CD4-positive, alpha-beta memory T cell (primary cell): Measurements from ENCODE around the gene ATP1A2. TPM values are rescaled to one million over a fixed set of nuclear protein-coding genes. Genes with fewer than 3 reads are reported as not detected.

ENCODE experiments used
- CTCF ChIA-PET: fragments of 350-600 bp; sonication (Branson Sonifier 250); formaldehyde crosslinking; loops from one replicate; lab custom pipeline; 2021; ENCODE audit warnings: inconsistent platforms; ENCODE audit not compliant: partially characterized antibody; lab: Charles Lee
- POLR2A ChIA-PET: fragments of 350-600 bp; sonication (Branson Sonifier 250); formaldehyde crosslinking; loops from one replicate; lab custom pipeline; 2021; ENCODE audit not compliant: partially characterized antibody; lab: Charles Lee
- DNase-seq, 5 donors: peaks; one replicate each; pipeline versions ENCODE4 v3.0.0 to v3.0.0-alpha.2; 2020 to 2022; ENCODE audit warnings: mixed read lengths in 1 of 5
- H3K27ac ChIP-seq: one replicate; pipeline ENCODE4 v1.7.0; 2013; ENCODE audit warnings: low read depth, low read length
- H3K27me3 ChIP-seq: 2 replicates; pipeline ENCODE4 v1.7.0; 2013; ENCODE audit warnings: mild to moderate bottlenecking, low read length, moderate library complexity; ENCODE audit not compliant: insufficient read depth
- H3K36me3 ChIP-seq: 2 replicates; pipeline ENCODE4 v1.7.0; 2013; ENCODE audit warnings: mild to moderate bottlenecking, low read length, moderate library complexity; ENCODE audit not compliant: insufficient read depth
- H3K4me1 ChIP-seq: 2 replicates; pipeline ENCODE4 v1.7.0; 2013; ENCODE audit warnings: mild to moderate bottlenecking, low read length, moderate library complexity; ENCODE audit not compliant: insufficient read depth
- H3K4me3 ChIP-seq, 2 donors: one replicate each; pipeline ENCODE4 v1.7.0; 2013; ENCODE audit warnings: low read length in 2 of 2, mild to moderate bottlenecking in 1 of 2
- H3K9me3 ChIP-seq, 2 donors: one replicate each; pipeline ENCODE4 v1.7.0; 2013; ENCODE audit warnings: low read length in 2 of 2, control low read depth in 1 of 2; ENCODE audit not compliant: control insufficient read depth in 1 of 2
- H3K27ac Mint-ChIP-seq, 7 donors: one replicate each; pipeline ENCODE4 v1.8.0; 2020 to 2021; ENCODE audit warnings: mixed read lengths in 7 of 7, mild to moderate bottlenecking in 6 of 7, inconsistent platforms in 3 of 7, moderate library complexity in 3 of 7
- H3K27me3 Mint-ChIP-seq, 2 donors: one replicate each; pipeline ENCODE4 v1.8.0; 2020 to 2021; ENCODE audit warnings: mixed read lengths in 2 of 2
- H3K36me3 Mint-ChIP-seq, 2 donors: one replicate each; pipeline ENCODE4 v1.8.0; 2020 to 2021; ENCODE audit warnings: mixed read lengths in 2 of 2, inconsistent platforms in 1 of 2, mild to moderate bottlenecking in 1 of 2
- H3K4me1 Mint-ChIP-seq, 4 donors: one replicate each; pipeline ENCODE4 v1.8.0; 2020 to 2021; ENCODE audit warnings: mixed read lengths in 4 of 4, mild to moderate bottlenecking in 1 of 4
- H3K4me3 Mint-ChIP-seq, 8 donors: one replicate each; pipeline ENCODE4 v1.8.0; 2020 to 2021; ENCODE audit warnings: mixed read lengths in 8 of 8, mild to moderate bottlenecking in 7 of 8, moderate library complexity in 6 of 8, inconsistent platforms in 3 of 8
- H3K9me3 Mint-ChIP-seq, 8 donors: one replicate each; pipeline ENCODE4 v1.8.0; 2020 to 2021; ENCODE audit warnings: mixed read lengths in 8 of 8, mild to moderate bottlenecking in 5 of 8, inconsistent platforms in 3 of 8, moderate library complexity in 1 of 8
- intact Hi-C: fragments of 100-400 bp; cut with micrococcal nuclease; formaldehyde crosslinking; loops from one replicate; pipeline ENCODE4 v1.15.1; 2023
- polyA plus RNA-seq, 2 donors: library from polyadenylated mRNA; unstranded; fragments of 300-500 nt; fragmentation: Illumina TruSeq; gene quantifications; one replicate each; pipeline ENCODE4 v1.2.3, GENCODE V29; 2021
- total RNA-seq, 2 experiments: library from RNA; stranded (reverse); gene quantifications; one replicate each; pipeline ENCODE4 v1.2.3, GENCODE V29; 2021

Gene ATP1A2
- total and polyA plus RNA-seq, 4 experiments from 2014 or later, result not detected

DNA sequence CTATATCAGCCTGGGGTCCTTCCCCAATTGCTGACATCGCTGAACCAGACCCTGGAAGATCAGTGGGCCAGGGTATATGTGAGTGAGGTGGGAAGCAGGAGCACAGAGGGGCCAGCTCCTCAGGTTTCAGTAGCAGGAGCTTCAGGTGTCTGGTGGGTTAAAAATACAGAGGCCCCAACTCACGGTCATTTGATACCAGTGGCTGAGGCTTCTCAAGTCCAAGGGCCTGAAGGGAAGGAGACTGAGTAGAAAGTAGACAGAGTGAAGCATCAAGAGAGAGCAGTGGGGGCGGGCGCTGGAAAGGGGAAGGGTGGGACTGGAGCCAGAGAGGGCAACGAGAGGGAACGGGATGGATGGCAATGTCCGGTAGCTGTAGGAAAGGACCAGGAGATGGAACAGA lies 72.8 kb downstream of the ATP1A2 start:
- POLR2A ChIA-PET, result no interaction called here
- H3K36me3 ChIP-seq, result no peaks in the 10 kb centered on the region
- no peak overlapping the region for H3K27ac ChIP-seq
- no peaks in the 10 kb centered on the region for H3K9me3 ChIP-seq
- peaks cover 8% of the 10 kb centered on the region for H3K4me1 ChIP-seq
- no peaks in the 10 kb centered on the region for H3K27me3 ChIP-seq
- H3K4me3 ChIP-seq, result no peak overlapping the region
- peak overlapping the region in 2 of 7 donors; percentile 20 to 50 for H3K27ac Mint-ChIP-seq
- CTCF ChIA-PET, result interaction anchor here (0.7 to 8.9 kb wide), 6 partner anchors 12 to 188 kb away, joined by 3 to 177 read pairs (median 4); no protein-coding TSS in a partner anchor
- intact Hi-C loops, result no loop called here
- H3K4me3 Mint-ChIP-seq, result peak overlapping the region in 1 of 8 donors; percentile 2
- no peak for DNase-seq
- H3K4me1 Mint-ChIP-seq, result no peaks in the 10 kb centered on the region
- no peaks in the 10 kb centered on the region for H3K9me3 Mint-ChIP-seq
- H3K36me3 Mint-ChIP-seq, result no peaks in the 10 kb centered on the region
- H3K27me3 Mint-ChIP-seq, result peaks cover 2 to 10% of the 10 kb centered on the region in 2 donors

- CTCF ChIA-PET, result interaction anchor here (1.0 to 8.9 kb wide), 8 partner anchors 9 to 189 kb away, joined by 3 to 177 read pairs (median 5); no protein-coding TSS in a partner anchor
- Histone ChIP-seq H3K36me3 (no peaks in the 10 kb centered on the region), H3K4me1 (peaks cover 9% of the 10 kb centered on the region), H3K27ac (no peak within 1 kb of the TSS), H3K4me3 (no peak within 1 kb of the TSS), H3K9me3 (no peaks in the 10 kb centered on the region), H3K27me3 (no peaks in the 10 kb centered on the region)
- no peaks in the 10 kb centered on the region for H3K36me3 Mint-ChIP-seq
- intact Hi-C loops, result loop anchor here (10.0 kb wide), 1 partner anchor 415 kb away; no protein-coding TSS in a partner anchor
- no peaks in the 10 kb centered on the region for H3K4me1 Mint-ChIP-seq
- no peak for DNase-seq
- H3K27ac Mint-ChIP-seq, result peak within 1 kb of the TSS in 1 of 7 donors; percentile 10
- POLR2A ChIA-PET, result no interaction called here
- H3K27me3 Mint-ChIP-seq, result peaks cover 2 to 9% of the 10 kb centered on the region in 2 donors
- no peaks in the 10 kb centered on the region for H3K9me3 Mint-ChIP-seq
- H3K4me3 Mint-ChIP-seq, result no peak within 1 kb of the TSS
These were observed 74.4 kb downstream of the ATP1A2 start, which contains the start of gene CASQ1 for GRCh38 chr1:160189649-160190625. TSS of gene CASQ1 (plus strand) at chr1:160190575. CDS start at chr1:160190752, 177 bp downstream.

DNA sequence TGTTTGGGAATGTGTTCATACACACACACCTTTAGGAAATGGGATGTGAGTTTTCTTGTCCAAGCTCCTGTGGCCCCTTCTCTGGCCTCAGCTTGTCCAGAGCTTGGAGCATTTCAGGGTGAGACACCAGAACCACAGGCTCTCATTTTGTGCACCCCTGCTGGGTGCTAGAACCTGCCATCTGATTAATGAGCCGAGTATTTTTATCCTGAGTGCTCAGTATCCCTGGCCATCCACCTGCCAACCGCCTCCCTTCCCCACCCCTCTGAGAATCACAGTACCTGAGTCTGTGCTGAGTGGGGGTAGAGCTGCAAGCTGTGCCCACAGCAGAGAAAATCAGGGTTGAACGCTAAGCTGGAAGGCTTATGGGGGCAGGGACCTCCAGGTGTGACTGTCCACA lies 76.2 kb downstream of the ATP1A2 start:
- POLR2A ChIA-PET, result interaction anchor here (1.3 to 1.5 kb wide), 2 partner anchors 13 to 100 kb away, joined by 4 to 6 read pairs; partner anchors contain the start of gene PEA15
- no peaks in the 10 kb centered on the region for H3K4me1 Mint-ChIP-seq
- H3K36me3 Mint-ChIP-seq, result no peaks in the 10 kb centered on the region
- intact Hi-C loops, result loop anchor here (10.0 kb wide), 1 partner anchor 413 kb away; no protein-coding TSS in a partner anchor
- DNase-seq, result no peak
- CTCF ChIA-PET, result interaction anchor here (1.0 to 8.9 kb wide), 11 partner anchors 10 to 584 kb away, joined by 3 to 177 read pairs (median 3); no protein-coding TSS in a partner anchor
- Histone ChIP-seq H3K27ac (no peak overlapping the region), H3K27me3 (no peaks in the 10 kb centered on the region), H3K4me3 (no peak overlapping the region), H3K36me3 (no peaks in the 10 kb centered on the region), H3K9me3 (no peaks in the 10 kb centered on the region), H3K4me1 (peaks cover 9% of the 10 kb centered on the region)
- H3K27me3 Mint-ChIP-seq, result peaks cover 2 to 5% of the 10 kb centered on the region in 2 donors
- no peak overlapping the region for H3K4me3 Mint-ChIP-seq
- peak overlapping the region in 1 of 7 donors; percentile 43 for H3K27ac Mint-ChIP-seq
- no peaks in the 10 kb centered on the region for H3K9me3 Mint-ChIP-seq

DNA sequence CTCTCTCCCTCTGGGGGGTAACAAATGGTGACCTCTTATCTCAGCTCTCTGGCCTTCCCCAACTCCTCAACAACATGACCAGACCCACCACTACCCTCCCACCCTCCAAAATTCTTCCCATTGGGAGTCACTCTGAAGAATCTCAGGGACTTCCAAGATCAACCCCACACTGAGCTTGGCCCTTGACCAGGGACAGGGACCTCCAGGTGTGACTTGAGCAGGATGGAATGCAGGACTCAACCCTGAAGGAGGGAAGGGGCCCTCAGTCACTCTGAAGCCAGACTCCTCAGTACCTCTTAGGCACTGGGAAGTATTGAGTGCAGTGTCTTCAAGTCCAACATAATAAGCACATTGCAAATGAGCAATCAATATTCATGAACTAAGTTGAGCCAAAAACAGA lies 76.7 kb downstream of the ATP1A2 start:
- Histone ChIP-seq H3K9me3 (no peaks in the 10 kb centered on the region), H3K27me3 (no peaks in the 10 kb centered on the region), H3K4me3 (no peak overlapping the region), H3K36me3 (no peaks in the 10 kb centered on the region), H3K4me1 (peaks cover 9% of the 10 kb centered on the region), H3K27ac (no peak overlapping the region)
- Mint-ChIP-seq H3K27me3 (peaks cover 2 to 5% of the 10 kb centered on the region in 2 donors), H3K36me3 (no peaks in the 10 kb centered on the region), H3K4me3 (no peak overlapping the region), H3K4me1 (no peaks in the 10 kb centered on the region), H3K27ac (peak overlapping the region in 1 of 7 donors; percentile 46), H3K9me3 (no peaks in the 10 kb centered on the region)
- ChIA-PET CTCF (interaction anchor here (1.2 to 8.9 kb wide), 9 partner anchors 9 to 584 kb away, joined by 3 to 177 read pairs (median 9); no protein-coding TSS in a partner anchor), POLR2A (interaction anchor here (1.3 to 1.5 kb wide), 2 partner anchors 13 to 99 kb away, joined by 4 to 6 read pairs; partner anchors contain the start of gene PEA15)
- intact Hi-C loops, result loop anchor here (10.0 kb wide), 1 partner anchor 413 kb away; no protein-coding TSS in a partner anchor
- DNase-seq, result no peak

Other genes starting within 250 kb of the ATP1A2 start
- under 1 TPM in 1 of 2 experiments, not detected in 1; 0.67 TPM for gene CFAP45, start 215.6 kb upstream of the ATP1A2 start, total RNA-seq
- under 1 TPM; 0.15 to 0.52 TPM for gene CFAP45, start 215.6 kb upstream of the ATP1A2 start, polyA plus RNA-seq
- gene TAGLN2, start 190.3 kb upstream of the ATP1A2 start, total RNA-seq, result 100 to 1,000 TPM; 196 to 207 TPM
- 1,000 to 10,000 TPM; 1,014 to 1,289 TPM for gene TAGLN2, start 190.3 kb upstream of the ATP1A2 start, polyA plus RNA-seq
- gene IGSF9, start 170.1 kb upstream of the ATP1A2 start, total RNA-seq, result not detected
- gene IGSF9, start 170.1 kb upstream of the ATP1A2 start, polyA plus RNA-seq, result not detected
- not detected for gene SLAMF9, start 161.5 kb upstream of the ATP1A2 start, total RNA-seq
- not detected for gene SLAMF9, start 161.5 kb upstream of the ATP1A2 start, polyA plus RNA-seq
- 10 to 100 TPM; 11.7 to 12.3 TPM for gene PIGM, start 83.8 kb upstream of the ATP1A2 start, total RNA-seq
- gene PIGM, start 83.8 kb upstream of the ATP1A2 start, polyA plus RNA-seq, result 1 to 10 TPM; 2.9 to 3.5 TPM
- not detected for gene KCNJ10, start 45.6 kb upstream of the ATP1A2 start, total RNA-seq
- under 1 TPM in 1 of 2 donors, not detected in 1; 0.08 TPM for gene KCNJ10, start 45.6 kb upstream of the ATP1A2 start, polyA plus RNA-seq
- gene KCNJ9, start 34.2 kb upstream of the ATP1A2 start, total RNA-seq, result not detected
- gene KCNJ9, start 34.2 kb upstream of the ATP1A2 start, polyA plus RNA-seq, result not detected
- 10 to 100 TPM; 48.8 to 51.2 TPM for gene IGSF8, start 17.1 kb upstream of the ATP1A2 start, total RNA-seq
- 10 to 100 TPM; 36.8 to 46.9 TPM for gene IGSF8, start 17.1 kb upstream of the ATP1A2 start, polyA plus RNA-seq
- not detected for gene ATP1A4, start 35.8 kb downstream of the ATP1A2 start, total RNA-seq
- gene ATP1A4, start 35.8 kb downstream of the ATP1A2 start, polyA plus RNA-seq, result not detected
- not detected for gene CASQ1, start 74.8 kb downstream of the ATP1A2 start, total RNA-seq
- not detected for gene CASQ1, start 74.8 kb downstream of the ATP1A2 start, polyA plus RNA-seq
- gene PEA15, start 89.6 kb downstream of the ATP1A2 start, total RNA-seq, result 10 to 100 TPM; 23.1 to 25.1 TPM
- 10 to 100 TPM in 1 of 2 donors, 1 to 10 TPM in 1; 7.6 to 10.0 TPM for gene PEA15, start 89.6 kb downstream of the ATP1A2 start, polyA plus RNA-seq
- gene DCAF8, start 146.8 kb downstream of the ATP1A2 start, total RNA-seq, result 100 to 1,000 TPM; 211 to 223 TPM
- 10 to 100 TPM; 57.5 to 67.8 TPM for gene DCAF8, start 146.8 kb downstream of the ATP1A2 start, polyA plus RNA-seq
- gene PEX19, start 169.4 kb downstream of the ATP1A2 start, total RNA-seq, result 10 to 100 TPM; 53.5 to 60.6 TPM
- gene PEX19, start 169.4 kb downstream of the ATP1A2 start, polyA plus RNA-seq, result 10 to 100 TPM; 41.2 to 84.0 TPM
- gene COPA, start 227.5 kb downstream of the ATP1A2 start, total RNA-seq, result 100 to 1,000 TPM; 128 to 132 TPM
- gene COPA, start 227.5 kb downstream of the ATP1A2 start, polyA plus RNA-seq, result 100 to 1,000 TPM; 115 to 150 TPM
- gene NCSTN, start 227.6 kb downstream of the ATP1A2 start, total RNA-seq, result 10 to 100 TPM; 62.2 to 68.0 TPM
- gene NCSTN, start 227.6 kb downstream of the ATP1A2 start, polyA plus RNA-seq, result 10 to 100 TPM; 68.1 to 93.1 TPM